ENCODE results near the gene GPRIN1.

GPRIN1 gene

DNA sequence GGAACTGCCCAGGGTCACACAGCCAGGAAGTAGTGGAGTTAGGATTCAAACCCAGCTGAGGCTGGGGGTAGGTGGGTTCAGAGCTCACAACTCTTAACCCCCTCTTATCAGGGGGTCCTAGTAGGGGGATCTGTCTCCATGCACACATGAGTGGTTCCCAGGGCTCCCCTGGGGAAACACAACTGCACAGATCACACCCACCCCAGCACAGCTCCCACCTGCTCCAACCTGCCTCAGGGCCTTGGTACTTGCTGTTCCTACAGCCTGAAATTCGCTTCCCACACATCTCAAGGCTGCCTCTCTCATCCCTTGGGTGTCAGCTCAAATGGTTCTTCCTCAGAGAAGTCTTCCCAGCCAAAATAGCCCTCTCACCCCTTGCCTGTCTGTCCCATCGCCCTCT is 15.6 kb upstream of the GPRIN1 start:
- Histone ChIP-seq H3K79me2 (ENCODE audit: control insufficient read depth, low read length) (no peaks in the 10 kb centered on the region), H3K9me2 (replicated peaks; ENCODE audit: control insufficient read depth, low read length) (no peaks in the 10 kb centered on the region), H4K20me1 (ENCODE audit: control insufficient read depth, insufficient read depth, low read depth, low read length) (no peaks in the 10 kb centered on the region), H3K9me3 (ENCODE audit: control insufficient read depth, insufficient read depth, low read length) (no peaks in the 10 kb centered on the region), H3K4me2 (ENCODE audit: low read length) (no peak overlapping the region), H3K4me1 (ENCODE audit: control insufficient read depth, low read length) (peaks cover 48% of the 10 kb centered on the region), H3K4me3 (ENCODE audit: low read length) (no peak overlapping the region), H3F3A (ENCODE audit: control insufficient read depth, insufficient read depth) (0 out of 2 replicates have a peak, but pooled peaks cover 2% of the 10 kb centered on the region), H3K27me3 (ENCODE audit: control insufficient read depth, low read length) (peaks cover 8% of the 10 kb centered on the region), H3K36me3 (ENCODE audit: control insufficient read depth, low read length) (no peaks in the 10 kb centered on the region), H3K27ac (ENCODE audit: low read depth, low read length) (no peak overlapping the region)
- TF ChIP-seq EZH2phosphoT487 (IDR thresholded peaks at IDR 0.05; ENCODE audit: borderline replicate concordance, low read length) = no peak
- TF ChIP-seq, protein P1, sequence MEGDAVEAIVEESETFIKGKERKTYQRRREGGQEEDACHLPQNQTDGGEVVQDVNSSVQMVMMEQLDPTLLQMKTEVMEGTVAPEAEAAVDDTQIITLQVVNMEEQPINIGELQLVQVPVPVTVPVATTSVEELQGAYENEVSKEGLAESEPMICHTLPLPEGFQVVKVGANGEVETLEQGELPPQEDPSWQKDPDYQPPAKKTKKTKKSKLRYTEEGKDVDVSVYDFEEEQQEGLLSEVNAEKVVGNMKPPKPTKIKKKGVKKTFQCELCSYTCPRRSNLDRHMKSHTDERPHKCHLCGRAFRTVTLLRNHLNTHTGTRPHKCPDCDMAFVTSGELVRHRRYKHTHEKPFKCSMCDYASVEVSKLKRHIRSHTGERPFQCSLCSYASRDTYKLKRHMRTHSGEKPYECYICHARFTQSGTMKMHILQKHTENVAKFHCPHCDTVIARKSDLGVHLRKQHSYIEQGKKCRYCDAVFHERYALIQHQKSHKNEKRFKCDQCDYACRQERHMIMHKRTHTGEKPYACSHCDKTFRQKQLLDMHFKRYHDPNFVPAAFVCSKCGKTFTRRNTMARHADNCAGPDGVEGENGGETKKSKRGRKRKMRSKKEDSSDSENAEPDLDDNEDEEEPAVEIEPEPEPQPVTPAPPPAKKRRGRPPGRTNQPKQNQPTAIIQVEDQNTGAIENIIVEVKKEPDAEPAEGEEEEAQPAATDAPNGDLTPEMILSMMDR (IDR thresholded peaks at IDR 0.05; ENCODE audit: low read depth, low read length, poor library complexity, severe bottlenecking) = no peak

DNA sequence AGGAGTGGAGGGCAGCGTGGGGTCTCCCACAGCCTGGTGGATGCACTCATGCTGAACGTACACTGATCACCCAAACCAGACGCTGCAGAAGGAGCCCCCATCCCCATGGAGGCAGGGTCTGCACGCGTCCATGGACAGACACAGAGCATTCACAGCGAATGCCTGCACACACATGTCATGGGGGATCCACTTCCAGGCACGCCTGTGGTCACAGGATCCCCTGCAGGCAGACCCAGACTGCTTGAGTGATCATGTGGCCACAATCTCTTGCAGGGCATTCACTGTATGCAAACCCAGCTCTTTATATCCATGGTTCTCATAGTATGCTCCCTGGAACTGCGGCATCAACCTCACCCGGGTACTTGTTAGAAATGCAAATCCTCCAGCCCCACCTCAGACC is 15.0 kb upstream of the GPRIN1 start:
- no peaks in the 10 kb centered on the region for H3K36me3 ChIP-seq (ENCODE audit: control insufficient read depth, low read length)
- no peak overlapping the region for H3K4me2 ChIP-seq (ENCODE audit: low read length)
- no peaks in the 10 kb centered on the region for H3K9me3 ChIP-seq (ENCODE audit: control insufficient read depth, insufficient read depth, low read length)
- no peak overlapping the region for H3K27ac ChIP-seq (ENCODE audit: low read depth, low read length)
- peaks cover 6% of the 10 kb centered on the region for H3K27me3 ChIP-seq (ENCODE audit: control insufficient read depth, low read length)
- no peak for TF ChIP-seq EZH2phosphoT487 (IDR thresholded peaks at IDR 0.05; ENCODE audit: borderline replicate concordance, low read length)
- peaks cover 45% of the 10 kb centered on the region for H3K4me1 ChIP-seq (ENCODE audit: control insufficient read depth, low read length)
- H3K4me3 ChIP-seq (ENCODE audit: low read length) = no peak overlapping the region
- 0 out of 2 replicates have a peak, but pooled peaks cover 2% of the 10 kb centered on the region for H3F3A ChIP-seq (ENCODE audit: control insufficient read depth, insufficient read depth)
- no peaks in the 10 kb centered on the region for H3K9me2 ChIP-seq (replicated peaks; ENCODE audit: control insufficient read depth, low read length)
- H4K20me1 ChIP-seq (ENCODE audit: control insufficient read depth, insufficient read depth, low read depth, low read length) = no peaks in the 10 kb centered on the region
- no peaks in the 10 kb centered on the region for H3K79me2 ChIP-seq (ENCODE audit: control insufficient read depth, low read length)

- Histone ChIP-seq H3K4me3 (ENCODE audit: low read length) (no peak overlapping the region), H3K4me1 (ENCODE audit: control insufficient read depth, low read length) (peaks cover 37% of the 10 kb centered on the region), H3K27ac (ENCODE audit: low read depth, low read length) (no peak overlapping the region), H4K20me1 (ENCODE audit: control insufficient read depth, insufficient read depth, low read depth, low read length) (no peaks in the 10 kb centered on the region), H3K4me2 (ENCODE audit: low read length) (no peak overlapping the region), H3K9me3 (ENCODE audit: control insufficient read depth, insufficient read depth, low read length) (no peaks in the 10 kb centered on the region), H3F3A (ENCODE audit: control insufficient read depth, insufficient read depth) (0 out of 2 replicates have a peak, but pooled peaks cover 2% of the 10 kb centered on the region), H3K79me2 (ENCODE audit: control insufficient read depth, low read length) (no peaks in the 10 kb centered on the region), H3K9me2 (replicated peaks; ENCODE audit: control insufficient read depth, low read length) (no peaks in the 10 kb centered on the region), H3K27me3 (ENCODE audit: control insufficient read depth, low read length) (no peaks in the 10 kb centered on the region), H3K36me3 (ENCODE audit: control insufficient read depth, low read length) (no peaks in the 10 kb centered on the region)
- TF ChIP-seq EZH2phosphoT487 (IDR thresholded peaks at IDR 0.05; ENCODE audit: borderline replicate concordance, low read length) = no peak
- TF ChIP-seq, protein P1 (IDR thresholded peaks at IDR 0.05; ENCODE audit: low read depth, low read length, poor library complexity, severe bottlenecking) = no peak
Measured at GRCh38 chr5:176624142-176624541, 14.2 kb upstream of the GPRIN1 start.

GRCh38 chr5:176621661-176622079 is 11.7 kb upstream of the GPRIN1 start:
- H3F3A ChIP-seq (ENCODE audit: control insufficient read depth, insufficient read depth) = 0 out of 2 replicates have a peak, but pooled peaks cover 2% of the 10 kb centered on the region
- no peak for TF ChIP-seq EZH2phosphoT487 (IDR thresholded peaks at IDR 0.05; ENCODE audit: borderline replicate concordance, low read length)
- TF ChIP-seq, protein P1 (IDR thresholded peaks at IDR 0.05; ENCODE audit: low read depth, low read length, poor library complexity, severe bottlenecking) = no peak

More at GRCh38 chr5:176621661-176622079, 11.7 kb upstream of the GPRIN1 start:
- H3K9me2 ChIP-seq (replicated peaks; ENCODE audit: control insufficient read depth, low read length) = no peaks in the 10 kb centered on the region
- no peak overlapping the region for H3K4me3 ChIP-seq (ENCODE audit: low read length)
- no peaks in the 10 kb centered on the region for H3K9me3 ChIP-seq (ENCODE audit: control insufficient read depth, insufficient read depth, low read length)
- no peak overlapping the region for H3K27ac ChIP-seq (ENCODE audit: low read depth, low read length)
- H3K27me3 ChIP-seq (ENCODE audit: control insufficient read depth, low read length) = peaks cover 8% of the 10 kb centered on the region; the same call in 1 of the 2 replicates
- no peaks in the 10 kb centered on the region for H4K20me1 ChIP-seq (ENCODE audit: control insufficient read depth, insufficient read depth, low read depth, low read length)
- H3K4me1 ChIP-seq (ENCODE audit: control insufficient read depth, low read length) = peaks cover 13% of the 10 kb centered on the region
- no peak overlapping the region for H3K4me2 ChIP-seq (ENCODE audit: low read length)
- H3K36me3 ChIP-seq (ENCODE audit: control insufficient read depth, low read length) = no peaks in the 10 kb centered on the region
- no peaks in the 10 kb centered on the region for H3K79me2 ChIP-seq (ENCODE audit: control insufficient read depth, low read length)

Measured in DOHH2 (cell line).